A673 (cell line): ENCODE measurements around the gene MITF.

Source experiments
- EZH2 ChIP-seq: fragments of 200-600 bp; sonication (generic); IDR thresholded peaks from 2 replicates; pipeline ENCODE4 v1.6.1; 2017; ENCODE audit warnings: borderline replicate concordance, low read depth, mild to moderate bottlenecking, mixed read lengths, antibody characterized with exemption, low read length; ENCODE audit not compliant: poor library complexity, severe bottlenecking
- TF ChIP-seq, protein P1 (sequence below): fragments of 300-800, 200-600 bp; sonication (generic); conservative IDR thresholded peaks from 2 replicates; pipeline ENCODE4 v1.5.1; 2017; ENCODE audit warnings: low read depth, mild to moderate bottlenecking, antibody characterized with exemption, low read length, moderate library complexity, mixed read lengths

DNA sequence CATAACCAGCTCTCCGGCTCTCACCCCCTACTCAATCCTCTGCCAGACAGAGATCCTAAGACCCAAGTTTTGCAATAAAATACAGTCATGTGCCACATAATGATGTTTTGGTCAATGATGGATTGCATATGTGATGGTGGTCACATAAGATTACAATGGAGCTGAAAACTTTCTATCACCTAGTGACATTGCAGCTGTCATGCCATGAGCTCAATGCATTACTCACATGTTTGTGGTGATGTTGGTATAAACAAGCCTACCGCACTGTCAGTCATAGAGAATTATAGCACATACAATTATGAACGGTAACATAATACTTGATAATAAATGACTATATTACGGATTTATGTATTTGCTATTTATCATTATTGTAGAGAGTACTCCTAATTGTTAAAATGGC is 233.4 kb downstream of the MITF start:
- TF ChIP-seq, protein P1, sequence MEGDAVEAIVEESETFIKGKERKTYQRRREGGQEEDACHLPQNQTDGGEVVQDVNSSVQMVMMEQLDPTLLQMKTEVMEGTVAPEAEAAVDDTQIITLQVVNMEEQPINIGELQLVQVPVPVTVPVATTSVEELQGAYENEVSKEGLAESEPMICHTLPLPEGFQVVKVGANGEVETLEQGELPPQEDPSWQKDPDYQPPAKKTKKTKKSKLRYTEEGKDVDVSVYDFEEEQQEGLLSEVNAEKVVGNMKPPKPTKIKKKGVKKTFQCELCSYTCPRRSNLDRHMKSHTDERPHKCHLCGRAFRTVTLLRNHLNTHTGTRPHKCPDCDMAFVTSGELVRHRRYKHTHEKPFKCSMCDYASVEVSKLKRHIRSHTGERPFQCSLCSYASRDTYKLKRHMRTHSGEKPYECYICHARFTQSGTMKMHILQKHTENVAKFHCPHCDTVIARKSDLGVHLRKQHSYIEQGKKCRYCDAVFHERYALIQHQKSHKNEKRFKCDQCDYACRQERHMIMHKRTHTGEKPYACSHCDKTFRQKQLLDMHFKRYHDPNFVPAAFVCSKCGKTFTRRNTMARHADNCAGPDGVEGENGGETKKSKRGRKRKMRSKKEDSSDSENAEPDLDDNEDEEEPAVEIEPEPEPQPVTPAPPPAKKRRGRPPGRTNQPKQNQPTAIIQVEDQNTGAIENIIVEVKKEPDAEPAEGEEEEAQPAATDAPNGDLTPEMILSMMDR: no peak
- TF ChIP-seq EZH2: no peak
